Rectal smooth muscle tissue (tissue), 1 donor: ENCODE data around the gene EMX2.

Source experiments
- H3K27ac ChIP-seq: one replicate; pipeline ENCODE4 v1.7.0; 2013; ENCODE audit warnings: low read depth, low read length, inconsistent platforms
- H3K27me3 ChIP-seq: one replicate; pipeline ENCODE4 v1.7.0; 2013; ENCODE audit warnings: low read length; ENCODE audit not compliant: control insufficient read depth, insufficient read depth
- H3K36me3 ChIP-seq: one replicate; pipeline ENCODE4 v1.7.0; 2013; ENCODE audit warnings: low read length; ENCODE audit not compliant: control insufficient read depth, insufficient read depth
- H3K4me1 ChIP-seq: one replicate; pipeline ENCODE4 v1.7.0; 2013; ENCODE audit warnings: low read length; ENCODE audit not compliant: control insufficient read depth, insufficient read depth
- H3K4me3 ChIP-seq: one replicate; pipeline ENCODE4 v1.7.0; 2013; ENCODE audit warnings: low read length
- H3K9ac ChIP-seq: one replicate; pipeline ENCODE4 v1.7.0; 2013; ENCODE audit warnings: low read length

EMX2 gene

GRCh38 chr10:117534321-117535297, 7.9 kb upstream of the EMX2 start:
- H3K9ac ChIP-seq = no peak overlapping the region
- H3K27ac ChIP-seq = no peak overlapping the region
- H3K27me3 ChIP-seq = peaks cover 64% of the 10 kb centered on the region
- H3K36me3 ChIP-seq = no peaks in the 10 kb centered on the region
- peaks cover 9% of the 10 kb centered on the region for H3K4me1 ChIP-seq
- H3K4me3 ChIP-seq = peak overlapping the region; percentile 49

GRCh38 chr10:117535298-117536071, 7.1 kb upstream of the EMX2 start:
- no peaks in the 10 kb centered on the region for H3K36me3 ChIP-seq
- no peak overlapping the region for H3K9ac ChIP-seq
- H3K4me1 ChIP-seq = peaks cover 9% of the 10 kb centered on the region
- H3K27ac ChIP-seq = no peak overlapping the region
- H3K4me3 ChIP-seq = peak overlapping the region; percentile 49
- H3K27me3 ChIP-seq = peaks cover 69% of the 10 kb centered on the region

- H3K36me3 ChIP-seq = no peaks in the 10 kb centered on the region
- no peak overlapping the region for H3K4me3 ChIP-seq
- H3K27ac ChIP-seq = no peak overlapping the region
- H3K4me1 ChIP-seq = peaks cover 9% of the 10 kb centered on the region
- H3K9ac ChIP-seq = no peak overlapping the region
- peaks cover 72% of the 10 kb centered on the region for H3K27me3 ChIP-seq
Observed at GRCh38 chr10:117536072-117536865, 6.3 kb upstream of the EMX2 start.

GRCh38 chr10:117536866-117537435, 5.6 kb upstream of the EMX2 start:
- H3K27ac ChIP-seq = no peak overlapping the region
- H3K4me3 ChIP-seq = no peak overlapping the region
- no peaks in the 10 kb centered on the region for H3K36me3 ChIP-seq
- H3K4me1 ChIP-seq = peaks cover 9% of the 10 kb centered on the region
- peaks cover 75% of the 10 kb centered on the region for H3K27me3 ChIP-seq
- no peak overlapping the region for H3K9ac ChIP-seq

- peaks cover 75% of the 10 kb centered on the region for H3K27me3 ChIP-seq
- H3K9ac ChIP-seq = no peak overlapping the region
- H3K27ac ChIP-seq = no peak overlapping the region
Observed at GRCh38 chr10:117537436-117537903, 5.1 kb upstream of the EMX2 start.

GRCh38 chr10:117537904-117538524, 4.5 kb upstream of the EMX2 start:
- Histone ChIP-seq H3K27ac (no peak overlapping the region), H3K27me3 (peaks cover 75% of the 10 kb centered on the region), H3K9ac (no peak overlapping the region), H3K36me3 (no peaks in the 10 kb centered on the region), H3K4me3 (no peak overlapping the region), H3K4me1 (peaks cover 9% of the 10 kb centered on the region)

More at GRCh38 chr10:117537436-117537903, 5.1 kb upstream of the EMX2 start:
- H3K4me3 ChIP-seq = no peak overlapping the region
- H3K36me3 ChIP-seq = no peaks in the 10 kb centered on the region
- H3K4me1 ChIP-seq = peaks cover 9% of the 10 kb centered on the region

GRCh38 chr10:117539361-117539773, 3.2 kb upstream of the EMX2 start:
- H3K36me3 ChIP-seq = no peaks in the 10 kb centered on the region
- H3K9ac ChIP-seq = no peak overlapping the region
- H3K4me1 ChIP-seq = peaks cover 9% of the 10 kb centered on the region

DNA sequence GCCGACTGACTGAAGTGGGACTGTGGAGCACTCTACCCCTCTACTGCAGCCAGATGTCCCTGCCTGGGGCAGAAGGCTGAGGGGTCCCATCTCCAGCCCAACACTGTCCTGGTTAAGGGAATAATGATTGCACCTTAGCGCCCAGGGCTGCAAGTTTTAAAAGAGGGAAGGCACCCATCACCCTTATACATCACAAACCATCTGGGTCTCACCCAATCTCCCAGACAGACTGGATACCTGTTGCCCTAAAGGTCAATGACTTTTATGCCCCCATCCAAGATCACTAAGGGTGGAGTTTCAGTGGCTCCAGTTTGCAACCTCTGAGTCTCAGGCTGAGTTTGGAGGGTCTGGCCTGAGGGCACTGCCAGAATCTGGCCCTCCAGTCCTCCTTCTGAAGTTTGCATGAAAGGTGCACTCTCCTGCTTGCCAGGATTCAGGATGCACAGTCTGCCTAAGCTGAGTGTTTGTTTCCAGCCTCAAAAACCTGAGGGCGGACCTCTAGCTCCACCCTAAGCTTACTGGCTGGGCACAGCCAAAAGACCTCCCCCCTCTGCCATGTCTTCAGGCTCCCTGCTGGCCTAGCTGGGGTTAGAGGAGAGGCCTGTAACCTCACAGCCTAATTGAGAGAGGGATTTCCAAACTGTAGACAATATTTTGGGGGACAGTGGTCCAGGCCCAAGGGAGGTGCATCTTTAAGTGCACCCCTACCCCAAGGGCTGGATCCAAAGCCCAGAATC, 2.5 kb upstream of the EMX2 start:
- Histone ChIP-seq H3K36me3 (no peaks in the 10 kb centered on the region), H3K4me3 (no peak overlapping the region), H3K4me1 (peaks cover 7% of the 10 kb centered on the region), H3K27ac (no peak overlapping the region), H3K9ac (no peak overlapping the region), H3K27me3 (peaks cover 73% of the 10 kb centered on the region)

More at GRCh38 chr10:117539361-117539773, 3.2 kb upstream of the EMX2 start:
- H3K27me3 ChIP-seq = peaks cover 73% of the 10 kb centered on the region
- no peak overlapping the region for H3K27ac ChIP-seq
- H3K4me3 ChIP-seq = no peak overlapping the region

GRCh38 chr10:117540640-117541404, 1.7 kb upstream of the EMX2 start:
- Histone ChIP-seq H3K9ac (no peak overlapping the region), H3K27me3 (peaks cover 73% of the 10 kb centered on the region), H3K4me3 (no peak overlapping the region), H3K27ac (no peak overlapping the region), H3K36me3 (no peaks in the 10 kb centered on the region), H3K4me1 (peaks cover 5% of the 10 kb centered on the region)

- Histone ChIP-seq H3K4me1 (peaks cover 5% of the 10 kb centered on the region), H3K27ac (no peak overlapping the region), H3K9ac (no peak overlapping the region)
Observed at GRCh38 chr10:117541405-117541908, 1.1 kb upstream of the EMX2 start.

More at GRCh38 chr10:117541405-117541908, 1.1 kb upstream of the EMX2 start:
- H3K4me3 ChIP-seq = no peak overlapping the region
- H3K27me3 ChIP-seq = peaks cover 74% of the 10 kb centered on the region
- H3K36me3 ChIP-seq = no peaks in the 10 kb centered on the region
